GM11168 (cell line): ENCODE measurements around the gene KLF3.

Experiments used
- in situ Hi-C: fragments of 300-500 bp; cut with MboI; formaldehyde crosslinking; loops from one replicate; pipeline ENCODE4 v1.12.0; 2022; ENCODE audit warnings: low sequenced_read_pairs; ENCODE audit not compliant: unreplicated experiment

KLF3 gene

DNA sequence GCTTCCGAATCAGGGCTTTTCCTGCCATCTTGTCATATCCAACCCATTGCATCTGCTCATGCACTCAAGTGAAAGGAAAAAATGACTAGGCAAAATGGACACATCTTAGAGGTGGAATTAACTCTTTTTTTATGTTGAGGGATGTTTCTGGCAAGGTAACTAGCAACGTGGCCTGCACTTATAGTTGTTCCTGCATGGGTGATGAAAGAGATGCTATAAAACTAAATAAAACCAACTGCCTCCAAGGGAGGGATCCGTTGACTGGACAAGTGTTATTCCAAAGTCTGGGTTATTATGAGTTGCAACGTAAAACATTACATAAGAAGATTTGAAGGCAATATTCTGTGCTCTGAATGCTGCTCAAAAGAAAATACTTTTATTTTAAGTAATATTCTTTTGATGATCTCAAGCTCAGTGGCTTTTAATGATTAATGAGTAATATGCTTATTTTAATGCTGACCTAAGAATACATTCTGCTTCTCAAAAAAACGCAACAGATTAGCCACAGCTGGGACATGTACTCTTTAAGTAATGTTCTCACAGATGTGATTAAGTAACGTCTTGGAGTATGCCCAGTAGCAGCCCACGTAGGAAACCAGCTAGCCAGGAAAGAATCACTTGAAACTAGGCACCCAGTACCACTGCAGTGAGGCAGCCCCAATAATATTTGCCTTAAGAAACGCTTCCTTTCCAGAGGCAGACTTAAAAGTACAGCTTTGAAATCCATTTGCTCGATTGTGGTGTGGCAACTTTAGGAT, 27.4 kb downstream of the KLF3 start:
- in situ Hi-C loops = no loop called here

DNA sequence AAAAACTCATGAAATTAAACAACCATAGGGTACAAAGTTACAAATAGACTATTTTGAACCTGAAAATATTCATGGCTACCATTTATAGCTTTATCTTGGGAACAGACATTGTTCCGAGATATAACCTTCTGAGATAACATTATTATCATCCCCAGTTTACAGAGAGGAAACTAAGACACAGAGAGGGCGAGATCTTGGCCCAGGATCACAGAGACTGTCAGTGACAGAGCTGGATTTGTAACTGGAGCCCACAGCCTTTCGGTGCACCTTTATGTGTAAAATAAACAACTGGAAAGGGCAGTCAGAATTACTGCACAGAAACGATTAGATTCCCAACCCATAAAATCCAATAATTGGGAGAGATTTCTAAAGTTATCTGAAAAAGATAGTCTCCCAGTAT, 28.4 kb downstream of the KLF3 start:
- in situ Hi-C loops = no loop called here

DNA sequence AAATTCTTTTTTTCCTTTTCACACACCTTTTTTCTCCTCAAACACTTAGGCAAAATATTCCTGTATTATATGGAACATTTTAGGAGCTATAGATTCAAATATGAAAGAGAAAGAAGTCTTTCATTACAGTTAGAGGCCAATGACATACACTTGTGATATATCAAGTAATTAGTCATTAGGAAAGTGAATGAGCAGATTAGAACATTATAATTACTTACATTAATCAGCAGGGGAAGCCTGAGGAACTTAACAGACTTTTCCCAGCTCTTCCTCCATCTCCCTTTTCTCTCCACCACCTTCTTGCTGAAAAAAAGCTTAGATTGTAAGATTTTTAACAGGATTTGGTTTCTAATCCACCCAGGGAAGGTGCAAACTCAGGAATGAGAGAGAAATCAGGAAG, 29.6 kb downstream of the KLF3 start:
- in situ Hi-C loops = no loop called here

DNA sequence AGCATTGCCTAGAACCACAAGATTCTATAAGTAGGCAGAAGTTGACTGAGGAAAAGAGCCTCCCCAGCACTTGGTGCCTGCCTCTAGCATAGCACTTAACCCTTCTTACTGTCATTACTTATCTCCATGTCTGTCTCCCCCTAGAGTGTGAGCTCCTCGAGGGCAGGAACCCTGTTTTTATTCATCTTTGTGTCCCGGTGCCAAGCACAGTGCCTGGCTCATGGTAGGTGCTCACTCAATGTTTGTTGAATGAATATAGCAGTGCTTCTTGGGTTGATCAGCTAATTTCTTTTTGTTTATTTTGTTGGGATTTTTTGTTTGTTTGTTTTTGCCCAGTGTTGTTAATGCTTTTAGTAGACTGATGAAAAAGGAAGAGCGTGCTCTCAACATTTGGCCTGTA, 30.3 kb downstream of the KLF3 start:
- in situ Hi-C loops = no loop called here

DNA sequence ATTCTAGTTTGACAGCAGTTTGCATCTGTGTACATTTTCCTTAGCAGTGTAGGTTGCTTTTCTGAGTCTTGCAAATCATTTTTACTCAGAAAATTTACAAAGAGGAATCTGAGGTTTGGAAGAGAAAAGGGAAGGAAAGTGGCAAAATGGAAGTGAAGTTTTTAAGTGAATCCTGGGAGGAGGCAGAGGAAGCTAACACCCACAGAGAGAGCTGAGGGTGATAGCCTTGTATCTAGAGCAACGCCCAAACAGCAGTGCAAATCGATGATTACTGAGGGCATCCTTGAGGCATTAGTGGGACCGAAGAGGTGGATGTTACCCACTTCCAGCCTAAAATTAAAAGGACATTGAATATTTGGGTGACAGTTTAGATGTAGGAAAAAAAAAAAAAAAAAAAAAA, 31.8 kb downstream of the KLF3 start:
- in situ Hi-C loops = no loop called here

DNA sequence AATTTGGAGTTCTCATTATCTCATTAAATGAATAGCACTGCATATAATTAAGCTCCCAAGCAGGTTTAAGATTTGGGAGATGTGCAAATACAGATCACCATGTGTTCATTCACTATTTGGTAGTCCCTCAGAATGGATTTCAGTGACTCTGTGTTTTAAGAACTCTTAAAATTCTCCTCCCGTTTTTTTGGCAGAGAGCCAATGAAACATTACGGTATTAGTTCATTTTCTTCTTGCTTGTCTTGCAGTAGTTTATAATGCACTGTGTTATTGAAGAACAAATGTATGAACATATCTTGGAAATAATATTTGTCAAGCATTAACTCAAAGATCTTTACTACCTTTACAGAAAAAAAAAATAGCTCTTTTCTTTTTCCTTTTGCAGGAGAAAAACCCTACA, 32.7 kb downstream of the KLF3 start:
- in situ Hi-C loops = no loop called here

DNA sequence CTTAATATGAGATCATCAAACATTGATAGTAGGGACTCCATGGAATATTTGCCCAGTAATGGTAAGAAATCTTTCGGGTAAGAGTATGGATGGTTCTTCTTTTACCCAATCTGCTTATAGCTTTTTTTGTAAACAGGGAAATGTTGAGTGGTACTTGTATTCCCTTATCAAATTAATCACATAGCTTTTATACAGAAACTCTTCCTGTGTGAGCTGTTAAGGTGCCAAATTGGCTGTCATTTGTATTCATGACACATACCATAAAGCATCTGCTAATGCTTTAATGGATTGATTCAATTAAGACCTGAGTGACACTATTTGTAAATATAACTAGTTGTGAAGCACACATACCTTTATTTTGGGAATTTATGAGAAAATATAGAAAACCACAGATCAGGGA, 34.2 kb downstream of the KLF3 start:
- in situ Hi-C loops = no loop called here

DNA sequence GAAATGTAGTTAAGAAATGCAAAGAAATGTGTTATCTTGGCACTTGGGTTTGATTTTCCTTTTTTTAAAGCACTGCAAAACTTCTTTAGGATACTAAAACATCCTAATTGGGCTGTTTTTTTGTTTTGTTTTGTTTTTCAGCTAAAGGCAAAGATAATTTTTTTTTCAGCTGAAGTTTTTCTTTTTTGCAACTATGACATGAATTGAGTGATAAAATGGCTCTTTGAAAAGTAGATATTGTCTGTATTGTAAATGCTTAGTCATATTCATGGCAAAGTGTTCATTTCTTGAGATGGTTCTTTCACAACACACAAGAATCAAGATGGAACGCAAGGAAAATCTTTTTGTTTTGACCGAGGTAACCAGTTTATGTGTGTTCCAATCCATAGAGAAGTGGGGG, 35.1 kb downstream of the KLF3 start:
- in situ Hi-C loops = no loop called here

DNA sequence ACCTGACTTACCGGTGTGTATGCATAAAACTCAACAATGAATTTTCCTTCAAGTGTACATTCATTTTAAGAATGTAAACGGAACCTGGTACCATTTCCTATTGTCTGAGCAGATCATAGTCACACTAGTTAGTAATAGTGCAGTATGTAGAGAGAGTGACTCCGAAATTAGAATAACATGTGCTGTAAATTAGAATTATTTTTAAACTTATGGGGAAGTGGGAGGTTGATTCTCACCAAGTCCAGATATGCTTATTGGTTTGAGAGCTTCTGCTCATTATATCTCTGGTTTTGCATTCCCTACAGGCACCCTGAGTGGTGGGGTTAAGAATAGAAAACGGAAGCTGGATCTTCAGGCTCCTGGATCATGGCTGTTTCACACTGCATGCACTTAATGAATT, 39.6 kb downstream of the KLF3 start:
- in situ Hi-C loops = no loop called here

DNA sequence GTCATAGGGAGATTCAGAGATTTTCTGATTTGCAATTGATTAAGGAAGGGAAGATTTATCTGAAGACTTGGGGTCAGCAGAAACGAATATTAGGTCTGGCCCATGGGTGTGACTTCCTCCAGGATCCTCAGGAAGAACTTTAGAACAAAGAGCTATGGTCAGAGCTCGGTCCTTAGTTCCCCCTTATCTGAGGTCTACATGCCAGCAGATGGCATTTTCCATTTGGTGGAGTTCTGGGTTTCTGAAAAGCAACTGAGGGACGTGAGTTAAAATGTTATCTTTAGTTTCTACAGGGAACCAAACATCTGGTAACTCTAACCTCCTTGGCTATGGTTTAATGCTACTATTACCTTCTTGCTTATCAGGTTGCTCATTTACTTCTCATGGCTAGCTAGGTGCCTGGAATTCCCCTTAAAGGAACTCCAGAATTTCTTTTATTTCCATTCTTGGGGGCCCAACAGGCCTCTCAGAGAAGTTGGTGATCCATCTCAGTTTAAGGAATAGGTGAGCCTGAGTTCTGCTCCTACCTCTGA, 40.7 kb downstream of the KLF3 start:
- in situ Hi-C loops = no loop called here

DNA sequence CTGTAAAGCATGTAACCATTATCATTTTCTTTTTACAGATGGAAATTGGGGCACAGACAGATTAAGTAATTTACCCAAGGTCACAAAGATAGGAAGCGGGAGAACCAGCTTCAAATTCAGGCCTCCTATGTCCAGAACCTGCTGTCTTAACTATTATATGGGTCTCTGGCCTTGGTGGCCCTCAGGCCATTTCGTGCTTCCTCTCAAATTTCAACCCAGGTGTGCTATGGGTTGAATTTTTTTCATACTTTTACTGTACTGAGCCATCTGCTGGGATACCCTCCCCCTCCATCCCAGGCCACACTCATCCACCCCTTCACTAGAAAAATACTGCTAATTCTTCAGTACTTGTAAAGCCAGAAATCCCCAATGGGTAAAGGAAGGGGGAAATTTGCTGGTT, 42.3 kb downstream of the KLF3 start:
- in situ Hi-C loops = no loop called here

DNA sequence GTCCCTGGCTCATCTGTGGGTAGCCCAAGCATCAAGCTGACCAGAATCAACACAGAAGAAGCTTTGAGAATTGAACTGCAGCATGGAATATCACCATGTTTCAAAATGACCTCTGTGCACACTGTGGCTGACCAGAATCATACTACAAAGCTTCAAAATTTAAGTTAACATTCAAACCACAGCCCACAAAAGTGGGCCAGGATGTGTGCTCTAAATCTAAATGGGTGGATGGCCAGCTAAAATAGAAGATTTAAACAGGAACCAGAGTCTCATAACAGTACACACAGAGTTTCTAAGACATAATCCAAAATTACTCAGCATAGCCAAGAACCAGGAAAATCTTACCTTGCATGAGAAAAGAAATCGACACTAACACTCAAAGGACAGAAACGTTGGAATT, 46.1 kb downstream of the KLF3 start:
- in situ Hi-C loops = no loop called here

DNA sequence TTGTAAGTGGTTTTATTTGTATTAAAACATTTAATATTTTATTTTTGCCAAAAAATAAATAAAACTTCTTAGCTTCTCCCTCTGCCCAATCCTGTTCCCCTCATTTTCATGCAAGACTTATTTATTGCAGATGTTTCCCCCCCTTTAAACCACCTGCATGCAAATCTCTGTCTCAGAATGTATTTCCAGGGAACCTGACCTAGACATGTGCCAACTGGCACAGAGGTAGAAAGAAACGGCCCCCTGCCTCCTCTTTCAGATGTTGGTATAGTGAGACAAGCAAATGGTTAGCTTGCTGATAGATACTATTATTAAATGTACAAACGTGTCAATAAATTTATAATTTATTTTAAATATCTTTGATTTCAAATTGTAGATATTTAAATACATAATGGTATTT, 47.1 kb downstream of the KLF3 start:
- in situ Hi-C loops = no loop called here

DNA sequence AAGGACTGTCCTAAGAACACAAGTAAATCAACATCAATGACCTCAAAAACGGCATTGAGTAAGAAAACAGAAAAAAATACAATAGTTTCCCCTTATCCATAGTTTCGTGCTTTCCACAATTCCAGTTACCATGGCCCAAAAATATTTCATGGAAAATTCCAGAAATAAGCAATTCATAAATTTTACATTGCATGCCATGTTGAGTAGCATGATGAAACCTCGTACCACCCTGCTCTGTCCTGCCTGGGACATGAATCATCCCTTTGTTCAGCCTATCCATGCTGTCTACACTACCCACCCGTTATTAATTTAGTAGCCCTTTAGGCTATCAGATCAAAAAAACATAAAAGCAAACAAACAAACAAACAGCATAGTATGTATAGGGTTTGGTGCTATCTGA, 51.1 kb downstream of the KLF3 start:
- in situ Hi-C loops = no loop called here

DNA sequence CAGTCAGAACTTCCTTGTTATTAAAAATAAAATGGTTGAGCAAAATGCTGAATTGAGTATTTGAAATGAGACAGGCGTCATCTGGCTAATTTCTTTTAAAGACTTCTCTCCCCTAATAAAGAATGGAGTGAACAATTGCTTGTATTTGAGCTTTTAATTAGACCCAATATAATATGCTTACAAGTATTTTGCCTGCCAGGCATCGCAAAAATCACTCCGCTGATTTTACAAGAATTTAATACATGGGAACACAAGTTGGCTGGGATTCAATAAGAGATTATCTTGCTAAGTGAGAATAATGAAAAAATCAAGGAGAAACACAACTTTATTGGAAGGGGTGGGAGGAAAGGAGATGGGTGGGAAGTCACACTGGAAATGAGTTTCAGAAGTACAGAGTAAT, 52.3 kb downstream of the KLF3 start:
- in situ Hi-C loops = no loop called here

DNA sequence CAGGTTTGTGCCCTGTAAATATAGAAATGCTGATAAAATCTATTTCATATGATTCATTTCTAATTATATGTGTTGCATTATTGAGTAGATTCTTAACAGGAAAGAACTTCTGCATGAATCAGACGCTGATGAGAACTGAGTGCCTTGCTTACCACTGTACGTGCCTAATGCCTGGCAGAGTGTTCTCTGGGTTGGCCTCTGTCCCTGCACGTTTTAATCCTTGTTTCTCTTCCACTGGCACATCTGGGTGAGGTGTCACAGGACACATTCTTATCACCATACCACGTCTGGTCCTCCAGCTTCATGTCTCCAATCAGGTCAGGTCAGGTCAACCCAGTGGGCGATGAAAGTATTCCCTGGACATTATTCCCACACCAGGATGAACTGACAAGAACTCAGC, 53.6 kb downstream of the KLF3 start:
- in situ Hi-C loops = no loop called here

DNA sequence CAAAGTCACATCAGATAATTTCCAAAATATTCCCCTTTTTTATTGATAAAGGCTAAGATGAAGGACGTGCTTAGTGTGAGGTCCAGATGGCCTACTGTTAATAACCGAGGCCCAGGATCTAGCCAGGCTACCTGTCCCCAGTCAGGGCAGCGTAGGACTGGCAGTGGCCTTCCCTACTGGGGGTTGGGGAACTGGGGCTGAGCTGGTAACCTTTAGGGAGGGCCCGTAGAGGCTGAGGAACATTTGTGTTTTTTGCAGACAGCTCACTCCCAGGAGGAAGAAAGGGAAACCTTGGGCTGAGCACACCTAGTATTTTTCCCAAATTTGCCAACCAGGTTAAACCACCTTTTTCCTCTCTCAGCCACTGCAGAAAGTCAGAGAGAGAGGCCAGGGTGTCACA, 59.1 kb downstream of the KLF3 start:
- in situ Hi-C loops = no loop called here

DNA sequence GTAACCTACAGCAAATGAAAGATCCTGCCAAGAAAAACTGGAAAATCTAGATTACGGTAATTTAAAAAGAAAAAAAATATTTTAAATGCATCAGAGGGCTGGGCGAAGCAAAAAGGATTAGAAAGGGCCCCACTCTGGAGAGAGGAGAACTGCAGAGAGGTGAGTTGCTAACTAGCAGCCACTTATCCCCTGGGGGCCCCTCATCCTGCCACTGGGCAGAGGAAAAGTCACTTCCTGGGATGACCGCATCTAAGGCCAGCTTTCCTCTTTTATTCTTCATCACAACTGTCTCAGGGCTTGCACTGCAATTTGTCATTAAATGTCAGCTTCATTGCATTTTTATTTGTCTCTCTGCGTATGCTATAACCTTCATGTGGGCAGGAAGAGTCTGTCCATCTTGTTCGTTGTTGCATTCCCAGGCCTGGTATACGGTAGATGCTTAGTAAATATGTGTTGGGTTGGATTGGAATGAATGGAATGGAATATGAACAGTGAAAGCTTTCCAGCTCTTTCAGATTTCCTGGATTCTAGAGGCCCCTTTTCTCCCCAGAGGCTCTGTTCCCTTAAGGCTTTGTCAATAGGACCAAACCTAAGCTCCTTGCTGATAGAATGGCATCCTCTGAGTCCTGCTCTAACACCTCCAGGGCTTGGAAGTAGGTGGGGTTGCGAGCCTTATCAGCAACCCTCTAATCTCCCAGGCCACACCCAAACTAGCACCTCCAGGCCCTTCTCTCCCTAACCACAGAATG, 59.9 kb downstream of the KLF3 start:
- in situ Hi-C loops = no loop called here

DNA sequence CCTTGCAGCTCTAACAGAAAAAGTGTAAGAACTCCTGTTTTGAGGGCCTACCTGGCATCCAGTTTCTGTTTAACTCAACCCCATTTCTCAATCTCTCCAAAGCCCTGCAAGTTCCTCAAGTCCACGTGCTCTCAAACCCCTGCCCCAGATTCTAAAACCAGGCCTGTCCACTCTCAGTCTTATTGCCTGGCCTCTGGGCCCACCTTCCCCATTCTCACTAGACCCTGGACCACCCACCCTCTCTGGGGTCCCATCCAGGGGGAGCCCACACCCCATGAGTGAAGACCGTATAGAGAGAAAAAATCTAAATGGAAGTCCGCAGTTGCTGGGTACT, 60.4 kb downstream of the KLF3 start:
- in situ Hi-C loops = no loop called here

DNA sequence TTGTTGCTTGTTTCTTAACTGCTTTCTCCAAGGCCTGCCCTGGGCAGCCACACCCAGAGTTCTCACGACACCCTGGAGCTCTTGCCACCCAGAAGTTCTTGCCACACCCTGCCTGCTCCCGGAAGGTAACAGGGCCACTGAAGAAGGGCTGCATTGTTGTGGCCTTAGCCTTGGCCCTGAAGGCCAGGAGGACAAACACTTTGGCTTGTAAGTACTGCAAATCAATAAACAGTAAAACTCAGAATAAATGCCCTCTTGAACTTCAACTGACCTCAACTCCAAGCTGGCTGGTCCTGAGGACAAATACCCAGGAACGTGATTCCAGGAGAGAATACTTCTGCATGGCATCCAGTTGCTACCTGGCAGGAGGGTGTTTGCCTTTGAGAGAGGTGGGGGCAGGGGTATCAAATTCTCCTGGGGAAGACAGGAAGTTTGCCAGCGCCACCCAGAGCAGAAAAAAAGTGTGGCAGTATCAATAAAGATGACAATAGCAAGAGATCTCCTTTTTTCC, 64.7 kb downstream of the KLF3 start:
- in situ Hi-C loops = no loop called here

DNA sequence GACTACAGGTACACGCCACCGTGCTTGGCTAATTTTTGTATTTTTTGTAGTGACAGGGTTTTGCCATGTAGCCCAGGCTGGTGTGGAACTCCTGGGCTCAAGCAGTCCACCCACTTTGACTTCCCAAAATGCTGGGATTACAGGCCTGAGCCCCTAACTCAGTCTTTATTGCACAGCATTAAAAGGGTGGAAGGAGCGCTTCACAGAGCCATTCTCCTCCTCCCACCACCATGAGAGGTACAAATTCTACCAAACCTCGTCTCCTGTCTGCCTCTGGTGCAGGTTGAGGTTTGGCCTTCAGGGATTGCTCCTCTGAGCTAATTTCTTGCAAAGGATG, 66.5 kb downstream of the KLF3 start:
- in situ Hi-C loops = loop anchor here (5.0 to 10.0 kb wide), 3 partner anchors 58 to 646 kb away; no protein-coding TSS in a partner anchor
